GM23338 (cell line): ENCODE measurements around the gene ACSL4. TPM values are rescaled to one million over a fixed set of nuclear protein-coding genes. Genes with fewer than 3 reads are reported as not detected.

Experiments used
- ATAC-seq: fragments of 200-7000 bp; cut with Tn5 transposase; 3 replicates; pipeline ENCODE4 v1.9.1; 2020
- DNase-seq: peaks from one replicate; pipeline ENCODE4 v3.0.0-alpha.2; 2015; ENCODE audit warnings: low spot score
- H2AFZ ChIP-seq: fragments of 200-600 bp; sonication (generic); 2 replicates; pipeline ENCODE4 v1.8.0; 2016; ENCODE audit warnings: antibody characterized with exemption, mild to moderate bottlenecking, moderate library complexity
- H3F3A ChIP-seq: fragments of 200-600 bp; sonication (generic); replicated peaks from 2 replicates; pipeline ENCODE4 v1.8.0; 2017; ENCODE audit warnings: antibody characterized with exemption, mixed run types, low read depth
- H3K27ac ChIP-seq: fragments of 200-600 bp; sonication (generic); 2 replicates; pipeline ENCODE4 v1.6.1; 2016; ENCODE audit warnings: low read depth
- H3K27me3 ChIP-seq: fragments of 200-600 bp; sonication (generic); 2 replicates; pipeline ENCODE4 v1.8.0; 2016; ENCODE audit warnings: mild to moderate bottlenecking, mixed run types, moderate library complexity; ENCODE audit not compliant: insufficient read depth
- H3K36me3 ChIP-seq: fragments of 200-600 bp; sonication (generic); 2 replicates; pipeline ENCODE4 v1.8.0; 2016; ENCODE audit warnings: mild to moderate bottlenecking; ENCODE audit not compliant: insufficient read depth
- H3K4me1 ChIP-seq: fragments of 200-600 bp; sonication (generic); 2 replicates; pipeline ENCODE4 v1.8.0; 2016; ENCODE audit warnings: mild to moderate bottlenecking, moderate library complexity; ENCODE audit not compliant: insufficient read depth
- H3K4me2 ChIP-seq: fragments of 200-600 bp; sonication (generic); 2 replicates; pipeline ENCODE4 v1.7.1; 2017; ENCODE audit warnings: mixed run types
- H3K4me3 ChIP-seq: fragments of 200-600 bp; sonication (generic); 2 replicates; pipeline ENCODE4 v1.6.1; 2016; ENCODE audit warnings: mixed run types
- H3K79me2 ChIP-seq: fragments of 200-600 bp; sonication (generic); replicated peaks from 2 replicates; pipeline ENCODE4 v1.8.0; 2017; ENCODE audit warnings: mild to moderate bottlenecking; ENCODE audit not compliant: insufficient read depth
- H3K9me2 ChIP-seq: fragments of 200-600 bp; sonication (generic); 2 replicates; pipeline ENCODE4 v1.8.0; 2017; ENCODE audit not compliant: insufficient read depth
- H4K20me1 ChIP-seq: fragments of 200-600 bp; sonication (generic); replicated peaks from 2 replicates; pipeline ENCODE4 v1.8.0; 2017; ENCODE audit warnings: mild to moderate bottlenecking; ENCODE audit not compliant: insufficient read depth
- H3K27ac Mint-ChIP-seq: 2 replicates; pipeline ENCODE4 v1.8.0; 2020; ENCODE audit warnings: inconsistent platforms, mild to moderate bottlenecking, moderate library complexity, mixed read lengths
- H3K27me3 Mint-ChIP-seq: 3 replicates; pipeline ENCODE4 v1.8.0; 2022; ENCODE audit warnings: low read depth, mild to moderate bottlenecking, moderate library complexity, mixed read lengths, inconsistent platforms; ENCODE audit not compliant: insufficient read depth, poor library complexity
- H3K36me3 Mint-ChIP-seq: 3 replicates; pipeline ENCODE4 v1.8.0; 2021; ENCODE audit warnings: low read depth, mild to moderate bottlenecking, inconsistent platforms, moderate library complexity, mixed read lengths
- H3K4me1 Mint-ChIP-seq: 3 replicates; pipeline ENCODE4 v1.8.0; 2020; ENCODE audit warnings: mild to moderate bottlenecking, inconsistent platforms, mixed read lengths
- H3K4me3 Mint-ChIP-seq: 3 replicates; pipeline ENCODE4 v1.8.0; 2021; ENCODE audit warnings: moderate library complexity, mild to moderate bottlenecking, inconsistent platforms, mixed read lengths
- H3K9me3 Mint-ChIP-seq: 3 replicates; pipeline ENCODE4 v1.8.0; 2020; ENCODE audit warnings: moderate library complexity, mild to moderate bottlenecking, inconsistent platforms, mixed read lengths
- CREB1 ChIP-seq: fragments of 250-450 bp; sonication (Bioruptor Pico); IDR thresholded peaks from 2 replicates; pipeline ENCODE4 v1.5.0; 2020; ENCODE audit warnings: low read depth, mild to moderate bottlenecking, moderate library complexity
- CTCF ChIP-seq, 2 experiments: fragments of 200-600 bp in 1 of 2; sonication (generic) in 1 of 2; conservative IDR thresholded peaks; 2 replicates each; pipeline versions ENCODE4 v1.5.1 to v1.6.1; 2016 to 2017; ENCODE audit warnings: antibody characterized with exemption in 2 of 2, low read depth in 2 of 2, mild to moderate bottlenecking in 2 of 2, moderate library complexity in 1 of 2
- ETS1 ChIP-seq: IDR thresholded peaks from 2 replicates; pipeline ENCODE4 v1.6.1; 2016; ENCODE audit warnings: antibody characterized with exemption
- EZH2 ChIP-seq: fragments of 200-600 bp; sonication (generic); IDR thresholded peaks from one replicate; pipeline ENCODE4 v1.8.0; 2017; ENCODE audit warnings: antibody characterized with exemption, mild to moderate bottlenecking, low read depth; ENCODE audit not compliant: unreplicated experiment
- EZH2phosphoT487 ChIP-seq: fragments of 200-600 bp; sonication (generic); IDR thresholded peaks from one replicate; pipeline ENCODE4 v1.8.1; 2018; ENCODE audit warnings: antibody characterized with exemption; ENCODE audit not compliant: unreplicated experiment
- JUNB ChIP-seq: IDR thresholded peaks from one replicate; pipeline ENCODE4 v1.6.1; 2016; ENCODE audit warnings: antibody characterized with exemption; ENCODE audit not compliant: unreplicated experiment
- NANOG ChIP-seq: IDR thresholded peaks from 2 replicates; pipeline ENCODE4 v1.6.1; 2016; ENCODE audit warnings: antibody characterized with exemption, borderline replicate concordance
- POLR2AphosphoS5 ChIP-seq: IDR thresholded peaks from 2 replicates; pipeline ENCODE4 v1.6.1; 2016; ENCODE audit warnings: antibody characterized with exemption, low read depth
- STAT1 ChIP-seq: IDR thresholded peaks from one replicate; pipeline ENCODE4 v1.6.1; 2016; ENCODE audit warnings: antibody characterized with exemption; ENCODE audit not compliant: unreplicated experiment
- ZNF114 ChIP-seq: fragments of 250-450 bp; sonication (Bioruptor Pico); IDR thresholded peaks from 2 replicates; pipeline ENCODE4 v1.5.0; 2020; ENCODE audit warnings: mild to moderate bottlenecking, moderate library complexity
- ZNF331 ChIP-seq: fragments of 250-450 bp; sonication (Bioruptor Pico); IDR thresholded peaks from 2 replicates; pipeline ENCODE4 v1.5.0; 2020; ENCODE audit warnings: low read depth, mild to moderate bottlenecking, moderate library complexity
- ZNF462 ChIP-seq: fragments of 250-450 bp; sonication (Bioruptor Pico); IDR thresholded peaks from 2 replicates; pipeline ENCODE4 v1.5.0; 2020; ENCODE audit warnings: mild to moderate bottlenecking, moderate library complexity
- polyA plus RNA-seq: library from polyadenylated mRNA; unstranded; fragments of >200 nt; fragmentation: Nextera tagmentation; extraction: Ambion mirVana; gene quantifications from 2 replicates; pipeline ENCODE4 v1.2.1, GENCODE V29; 2016
- total RNA-seq: library from RNA; depleted of rRNA; stranded (reverse); fragments of >200 nt; shearing (Covaris generic); gene quantifications from 2 replicates; pipeline ENCODE4 v1.2.3, GENCODE V29; 2014
- TF ChIP-seq, protein P1 (sequence below): IDR thresholded peaks from one replicate; pipeline ENCODE4 v1.6.1; 2018; ENCODE audit warnings: antibody characterized with exemption; ENCODE audit not compliant: unreplicated experiment

Gene ACSL4
- total and polyA plus RNA-seq, 2 experiments from 2014 or later: 17.8 to 76.3 TPM

- Histone ChIP-seq H3F3A (no peaks in the 10 kb centered on the region), H3K4me1 (no peaks in the 10 kb centered on the region), H3K4me2 (no peak overlapping the region), H3K27me3 (no peaks in the 10 kb centered on the region), H3K79me2 (no peaks in the 10 kb centered on the region), H3K27ac (no peak overlapping the region), H3K4me3 (no peak overlapping the region), H3K36me3 (0 out of 2 replicates have a peak, but pooled peaks cover 4% of the 10 kb centered on the region), H3K9me2 (no peaks in the 10 kb centered on the region), H2AFZ (no peak overlapping the region), H4K20me1 (no peaks in the 10 kb centered on the region)
- no peak overlapping the region for H3K27ac Mint-ChIP-seq
- no peak overlapping the region for H3K4me3 Mint-ChIP-seq
- H3K9me3 Mint-ChIP-seq: peaks cover 4% of the 10 kb centered on the region
- TF ChIP-seq EZH2 (no peak), CREB1 (no peak), JUNB (no peak), POLR2AphosphoS5 (no peak), CTCF (conservative IDR thresholded peaks at IDR 0.05; ENCODE audit: low read depth in 2 of 2) (no peak), EZH2phosphoT487 (no peak), ZNF114 (CRISPR knock-in tag) (no peak), STAT1 (no peak), ETS1 (no peak), ZNF462 (CRISPR knock-in tag) (no peak), ZNF331 (no peak), NANOG (no peak)
- TF ChIP-seq, protein P1, sequence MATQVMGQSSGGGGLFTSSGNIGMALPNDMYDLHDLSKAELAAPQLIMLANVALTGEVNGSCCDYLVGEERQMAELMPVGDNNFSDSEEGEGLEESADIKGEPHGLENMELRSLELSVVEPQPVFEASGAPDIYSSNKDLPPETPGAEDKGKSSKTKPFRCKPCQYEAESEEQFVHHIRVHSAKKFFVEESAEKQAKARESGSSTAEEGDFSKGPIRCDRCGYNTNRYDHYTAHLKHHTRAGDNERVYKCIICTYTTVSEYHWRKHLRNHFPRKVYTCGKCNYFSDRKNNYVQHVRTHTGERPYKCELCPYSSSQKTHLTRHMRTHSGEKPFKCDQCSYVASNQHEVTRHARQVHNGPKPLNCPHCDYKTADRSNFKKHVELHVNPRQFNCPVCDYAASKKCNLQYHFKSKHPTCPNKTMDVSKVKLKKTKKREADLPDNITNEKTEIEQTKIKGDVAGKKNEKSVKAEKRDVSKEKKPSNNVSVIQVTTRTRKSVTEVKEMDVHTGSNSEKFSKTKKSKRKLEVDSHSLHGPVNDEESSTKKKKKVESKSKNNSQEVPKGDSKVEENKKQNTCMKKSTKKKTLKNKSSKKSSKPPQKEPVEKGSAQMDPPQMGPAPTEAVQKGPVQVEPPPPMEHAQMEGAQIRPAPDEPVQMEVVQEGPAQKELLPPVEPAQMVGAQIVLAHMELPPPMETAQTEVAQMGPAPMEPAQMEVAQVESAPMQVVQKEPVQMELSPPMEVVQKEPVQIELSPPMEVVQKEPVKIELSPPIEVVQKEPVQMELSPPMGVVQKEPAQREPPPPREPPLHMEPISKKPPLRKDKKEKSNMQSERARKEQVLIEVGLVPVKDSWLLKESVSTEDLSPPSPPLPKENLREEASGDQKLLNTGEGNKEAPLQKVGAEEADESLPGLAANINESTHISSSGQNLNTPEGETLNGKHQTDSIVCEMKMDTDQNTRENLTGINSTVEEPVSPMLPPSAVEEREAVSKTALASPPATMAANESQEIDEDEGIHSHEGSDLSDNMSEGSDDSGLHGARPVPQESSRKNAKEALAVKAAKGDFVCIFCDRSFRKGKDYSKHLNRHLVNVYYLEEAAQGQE: no peak
- no peak for DNase-seq
- no peaks in the 10 kb centered on the region; the same call in 2 of the 3 replicates for H3K4me1 Mint-ChIP-seq
- peaks cover 28% of the 10 kb centered on the region for H3K36me3 Mint-ChIP-seq
- no peak for ATAC-seq
- H3K27me3 Mint-ChIP-seq: no peaks in the 10 kb centered on the region
Measured at GRCh38 chrX:109656774-109657173, 76.3 kb downstream of the ACSL4 start.
